NCI-H1105 (cell line): ENCODE measurements around the gene FOXI1.
A peak's percentile ranks its signal among the peaks of the same experiment; 100 is the strongest.
"Not testable (repeated sequence)": the region's sequence is repeated elsewhere in the genome, so short reads cannot be mapped to it uniquely, and the experiment has no call there.

ENCODE experiments used
- DNase-seq: peaks from one replicate; lab custom pipeline; 2025; lab: John Stamatoyannopoulos, UW

The FOXI1 gene

DNA sequence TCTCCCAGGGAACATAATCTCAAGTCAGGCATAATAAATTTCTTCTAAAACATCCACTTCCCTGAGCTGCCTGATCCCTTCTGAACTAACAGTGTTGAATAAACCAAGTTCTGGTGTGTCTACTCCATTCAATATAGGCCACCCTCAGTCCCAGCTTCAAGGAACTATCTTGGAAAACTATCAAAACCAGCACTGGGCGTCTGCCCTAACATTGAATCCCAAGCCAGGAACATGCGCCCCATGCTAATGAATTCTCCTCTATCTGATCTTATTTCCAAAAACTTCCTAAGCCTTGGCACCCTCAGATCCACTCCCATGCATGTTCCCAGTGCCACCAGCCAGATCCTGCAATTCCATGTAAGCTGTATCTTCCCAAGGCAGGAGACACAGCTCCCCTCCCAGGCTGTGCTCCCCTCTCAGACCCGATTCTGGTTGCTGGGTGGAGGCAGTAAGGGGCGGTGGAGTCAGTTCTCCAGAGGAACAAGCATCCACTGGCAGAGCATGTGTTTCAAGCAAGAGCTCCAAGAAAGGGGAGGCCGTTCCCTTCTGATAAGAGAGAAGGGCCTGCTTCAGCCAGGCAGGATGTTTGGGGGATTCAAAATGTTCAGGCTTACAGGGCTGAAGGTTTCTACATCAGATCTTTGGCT, 13.1 kb upstream of the FOXI1 start:
- DNase-seq: no peak

DNA sequence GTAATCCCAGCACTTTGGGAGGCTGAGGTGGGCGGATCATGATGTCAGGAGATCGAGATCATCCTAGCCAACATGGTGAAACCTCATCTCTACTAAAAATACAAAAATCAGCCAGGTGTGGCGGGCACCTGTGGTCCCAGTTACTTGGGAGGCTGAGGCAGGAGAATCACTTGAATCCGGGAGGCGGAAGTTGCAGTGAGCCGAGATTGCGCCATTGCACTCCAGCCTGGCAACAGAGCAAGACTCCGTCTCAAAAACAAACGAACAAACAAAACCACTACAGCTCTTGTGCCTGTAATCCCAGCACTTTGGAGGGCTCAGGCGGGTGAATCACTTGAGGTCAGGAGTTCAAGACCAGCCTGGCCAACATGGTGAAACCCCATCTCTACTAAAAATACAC, 11.4 kb upstream of the FOXI1 start:
- DNase-seq: not testable (repeated sequence)

DNA sequence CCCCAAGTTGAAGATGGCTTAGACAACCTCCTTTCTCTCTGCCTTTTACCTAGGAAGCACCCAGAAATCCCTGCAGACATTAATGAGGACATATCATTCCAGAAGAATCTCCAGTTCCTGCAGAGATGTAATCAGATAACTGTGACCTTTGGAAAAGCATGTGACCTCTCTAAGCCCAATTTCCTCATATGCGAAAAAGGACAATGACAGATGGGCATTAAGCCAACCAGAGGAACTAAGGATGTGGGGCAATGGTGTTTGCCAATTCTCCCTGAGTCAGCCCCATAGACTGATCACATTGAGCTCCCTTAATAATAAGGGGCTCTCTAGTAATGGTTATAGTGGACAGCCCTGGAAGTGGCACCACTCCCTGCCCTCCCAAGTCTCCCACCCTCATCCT, 10.1 kb upstream of the FOXI1 start:
- no peak for DNase-seq

DNA sequence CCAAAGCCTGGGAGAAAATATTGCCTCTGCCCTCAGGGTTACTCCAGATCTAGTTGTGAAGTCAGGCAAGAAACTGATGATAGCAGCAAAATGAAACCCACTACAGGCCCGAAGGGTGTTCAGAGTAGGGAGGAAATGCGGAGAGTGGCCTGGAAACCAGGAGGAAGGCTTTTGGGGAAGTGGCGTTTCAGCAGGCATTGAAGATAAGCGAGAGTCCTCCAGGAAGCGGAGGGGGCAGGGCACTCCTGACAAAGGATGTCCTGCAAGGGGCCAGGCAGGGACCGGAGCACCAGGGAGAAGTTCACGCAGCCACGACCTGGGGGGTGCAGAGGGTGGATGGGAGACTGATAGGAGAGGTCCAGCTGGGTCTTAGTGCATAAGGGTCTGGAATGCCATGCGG, 7.8 kb upstream of the FOXI1 start:
- DNase-seq: no peak

DNA sequence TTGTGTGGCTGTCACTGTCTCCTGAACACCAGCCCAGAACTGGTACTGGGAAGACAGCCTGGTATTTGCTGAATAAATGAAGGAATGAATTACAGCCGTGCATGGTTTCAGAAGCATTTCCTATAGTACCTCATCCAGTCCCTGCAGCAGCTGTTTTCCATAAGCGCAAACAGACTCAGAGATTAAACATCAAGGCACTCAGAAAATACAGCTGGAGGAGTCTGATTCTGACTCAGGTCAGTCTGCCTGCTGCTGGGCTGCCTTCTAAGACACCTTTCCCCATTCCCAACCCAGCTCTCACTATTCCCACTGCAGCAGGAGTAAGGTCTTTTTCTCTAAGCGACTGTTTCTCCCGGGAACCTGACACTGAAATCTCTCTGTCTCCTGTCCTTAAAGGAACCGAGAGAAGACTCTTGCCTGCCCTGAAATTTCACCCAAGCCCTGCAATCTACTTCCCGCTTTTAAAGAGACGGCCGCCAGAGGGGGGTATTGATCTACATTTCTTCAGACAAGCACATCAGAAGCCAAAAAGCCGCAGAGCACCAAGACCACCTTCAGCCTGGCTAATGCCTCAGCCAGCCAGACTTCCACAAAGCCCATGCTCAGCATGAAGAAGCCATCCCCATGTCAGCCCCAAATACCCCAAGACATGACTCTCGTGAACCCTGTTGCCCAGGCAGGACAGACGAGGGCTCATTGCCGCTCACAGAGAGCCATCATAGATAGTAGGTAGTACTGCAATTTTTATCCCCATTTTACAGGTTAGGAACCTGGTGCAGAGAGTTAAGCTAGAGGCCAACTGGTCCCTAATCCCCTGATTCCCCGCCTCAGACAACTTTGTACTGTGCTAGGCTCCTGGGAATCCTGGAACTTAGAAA, 5.4 kb upstream of the FOXI1 start:
- DNase-seq: peak; percentile 28

DNA sequence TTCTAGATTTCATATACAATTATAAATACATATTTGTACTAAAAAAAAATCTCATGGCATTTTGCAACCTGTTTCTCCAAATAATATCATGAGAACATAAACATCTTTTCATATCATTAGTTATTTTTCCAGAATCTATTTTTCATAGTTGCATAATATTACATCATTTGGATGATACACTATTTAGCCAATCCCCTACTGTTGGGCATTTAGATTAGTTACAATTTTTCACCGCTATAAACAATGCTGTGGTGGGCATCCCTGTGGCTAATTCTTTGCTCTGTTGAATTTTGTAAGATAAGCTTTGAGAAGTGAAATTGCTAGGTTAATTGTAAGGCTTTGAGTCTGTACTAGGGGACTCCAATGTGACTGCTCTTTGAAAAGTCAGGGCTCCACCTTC, 2.2 kb upstream of the FOXI1 start:
- DNase-seq: no peak

DNA sequence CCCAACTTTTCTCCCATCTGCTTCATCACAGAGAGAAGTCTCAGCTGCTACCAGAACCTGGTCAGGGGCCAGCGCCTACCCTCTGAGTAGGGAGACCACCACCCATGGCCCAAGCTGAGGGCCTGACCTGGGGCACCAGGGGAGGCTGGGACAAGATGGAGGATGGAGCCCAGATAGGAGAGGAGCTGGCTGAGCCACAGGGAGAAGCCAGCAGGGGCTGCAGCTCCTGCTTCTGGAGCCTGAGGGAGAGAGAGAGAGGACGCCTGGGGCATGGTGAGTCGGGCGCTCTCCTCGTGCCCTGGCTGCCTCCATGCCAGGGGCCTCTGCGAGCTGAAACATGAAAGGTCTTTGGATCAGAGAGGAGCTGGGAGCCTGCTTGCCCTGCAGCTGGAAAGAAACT, 1.4 kb upstream of the FOXI1 start:
- no peak for DNase-seq

DNA sequence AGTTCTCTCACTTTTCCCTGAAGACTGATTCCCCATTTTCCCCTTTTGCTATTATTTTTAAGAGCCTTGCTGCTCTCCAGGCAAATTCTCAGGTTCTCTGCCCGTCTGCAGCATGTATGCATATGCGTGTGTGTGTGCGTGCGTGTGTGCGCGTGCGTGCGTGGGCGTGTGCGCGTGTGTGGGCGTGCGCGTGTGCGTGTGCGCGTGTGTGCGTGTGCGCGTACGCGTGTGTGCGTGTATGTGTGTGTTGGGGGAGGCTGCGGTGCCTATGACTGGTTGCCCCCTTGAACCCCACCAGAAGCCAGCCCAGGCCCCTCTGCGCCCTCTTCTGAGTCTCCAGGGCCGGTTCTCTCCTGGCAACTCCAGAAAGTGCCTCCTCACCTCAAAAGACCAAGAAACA, 987 bp upstream of the FOXI1 start:
- DNase-seq: no peak

DNA sequence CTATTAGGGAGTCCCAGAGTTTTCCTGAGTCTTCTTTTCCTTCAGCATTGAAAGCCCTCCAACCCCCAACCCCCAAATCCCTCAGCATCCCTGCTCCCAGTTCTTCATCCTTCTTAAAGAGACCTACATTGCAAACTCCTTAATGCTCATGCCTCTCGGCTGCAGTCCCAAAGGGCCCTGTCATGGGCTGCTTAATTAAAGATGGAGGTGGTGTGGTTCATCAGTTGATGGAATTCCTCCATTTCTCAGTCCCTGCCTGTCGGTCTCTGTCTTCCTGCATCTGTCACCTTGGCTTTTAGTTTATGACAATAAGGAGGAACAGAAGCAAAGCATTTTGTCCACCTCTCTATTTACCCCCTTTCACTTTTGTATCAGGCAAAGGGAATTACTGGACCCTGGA, 2.0 kb downstream of the FOXI1 start:
- DNase-seq: no peak

DNA sequence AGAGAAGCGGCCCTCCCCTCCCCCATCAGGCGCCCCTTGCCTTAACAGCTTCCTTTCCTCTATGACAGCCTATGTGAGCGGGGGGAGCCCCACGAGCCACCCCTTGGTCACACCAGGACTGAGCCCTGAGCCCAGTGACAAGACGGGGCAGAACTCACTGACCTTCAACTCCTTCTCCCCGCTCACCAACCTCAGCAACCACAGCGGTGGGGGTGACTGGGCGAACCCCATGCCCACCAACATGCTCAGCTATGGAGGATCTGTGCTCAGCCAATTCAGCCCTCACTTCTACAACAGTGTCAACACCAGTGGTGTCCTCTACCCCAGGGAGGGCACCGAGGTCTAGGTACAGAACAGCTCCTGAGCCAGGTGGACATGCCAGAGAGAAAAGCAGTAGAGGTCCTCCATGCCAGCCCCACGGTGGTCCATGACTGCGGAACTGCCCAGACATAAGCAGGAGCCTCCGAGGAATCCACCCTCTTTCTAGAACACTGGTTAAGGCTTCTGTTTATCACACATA, 2.6 kb downstream of the FOXI1 start:
- no peak for DNase-seq

DNA sequence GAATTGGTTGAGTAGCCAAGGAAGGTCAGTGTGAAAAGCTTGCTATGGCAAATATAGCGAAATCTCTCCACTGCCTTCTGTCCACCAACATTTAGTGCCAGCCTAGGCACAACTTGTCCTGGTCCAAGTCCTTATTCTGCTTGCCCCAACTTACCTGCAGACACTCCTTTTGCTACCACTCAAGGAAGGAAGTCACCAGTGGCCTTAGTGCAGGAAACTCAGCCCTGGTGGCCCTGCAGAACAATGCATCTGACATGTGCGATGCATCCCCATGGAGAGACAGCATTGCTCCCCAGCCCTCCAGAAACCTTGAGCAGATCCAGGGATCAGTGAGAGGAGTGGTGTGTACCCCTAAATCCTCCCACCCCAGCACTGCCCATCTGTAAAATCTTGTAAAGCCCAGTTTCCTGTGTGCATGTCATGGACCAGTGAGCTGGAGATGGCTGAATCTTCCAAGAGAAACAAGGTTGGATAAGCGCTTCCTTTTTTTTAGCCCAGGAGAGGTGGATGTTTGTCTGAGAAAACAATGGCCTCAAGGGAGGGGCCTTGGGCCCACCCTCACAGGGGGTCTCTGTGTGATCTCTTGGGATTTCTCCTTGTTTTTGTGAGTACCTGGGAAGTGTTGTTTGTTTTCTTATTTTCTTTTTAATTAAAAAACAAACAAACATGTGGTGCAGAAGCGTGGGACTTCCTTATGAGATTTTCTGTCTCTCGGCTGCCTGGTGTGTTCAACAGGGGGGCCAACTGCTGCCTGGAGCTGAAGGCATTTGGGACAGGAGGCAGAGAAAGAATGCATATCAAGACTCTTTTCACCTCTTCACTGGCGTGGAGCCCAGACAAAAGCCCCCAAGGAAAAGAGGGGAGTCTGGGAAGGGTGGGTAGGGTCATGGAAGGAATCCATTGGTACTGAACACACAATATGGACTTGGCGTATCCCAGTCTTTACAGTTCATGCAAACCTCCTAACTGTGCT, 3.6 kb downstream of the FOXI1 start:
- DNase-seq: no peak

DNA sequence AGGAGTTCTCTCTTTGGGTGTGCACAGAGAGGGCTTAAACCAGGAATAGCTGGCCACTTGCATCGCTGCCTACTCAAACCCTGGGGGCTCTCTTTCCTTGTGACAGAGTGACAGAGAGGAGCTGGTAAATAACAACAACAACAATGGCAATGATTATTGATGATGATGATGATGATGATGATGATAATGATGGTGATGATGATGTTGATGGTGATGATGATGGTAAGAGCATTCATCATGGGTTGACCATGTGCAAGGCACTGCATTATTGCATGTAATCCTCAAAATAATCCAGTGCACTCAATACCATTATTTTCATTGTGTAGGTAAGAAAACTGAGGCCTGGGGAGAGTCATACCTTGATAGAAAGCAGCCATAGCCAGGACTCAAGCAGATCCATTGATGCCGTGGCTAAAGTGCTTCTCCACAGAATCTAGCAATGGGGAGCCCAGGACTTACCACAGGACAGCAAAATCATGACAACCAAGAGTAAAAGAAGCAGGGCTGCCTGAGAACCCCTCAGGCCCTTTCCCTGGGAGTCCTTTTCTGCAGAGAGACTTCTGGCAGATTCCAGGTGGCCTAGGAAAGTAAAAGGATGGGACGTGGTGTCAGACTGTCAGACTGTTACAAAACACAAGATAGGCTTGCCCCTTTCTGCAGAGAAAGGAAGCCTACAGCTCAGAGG, 4.8 kb downstream of the FOXI1 start:
- DNase-seq: no peak

DNA sequence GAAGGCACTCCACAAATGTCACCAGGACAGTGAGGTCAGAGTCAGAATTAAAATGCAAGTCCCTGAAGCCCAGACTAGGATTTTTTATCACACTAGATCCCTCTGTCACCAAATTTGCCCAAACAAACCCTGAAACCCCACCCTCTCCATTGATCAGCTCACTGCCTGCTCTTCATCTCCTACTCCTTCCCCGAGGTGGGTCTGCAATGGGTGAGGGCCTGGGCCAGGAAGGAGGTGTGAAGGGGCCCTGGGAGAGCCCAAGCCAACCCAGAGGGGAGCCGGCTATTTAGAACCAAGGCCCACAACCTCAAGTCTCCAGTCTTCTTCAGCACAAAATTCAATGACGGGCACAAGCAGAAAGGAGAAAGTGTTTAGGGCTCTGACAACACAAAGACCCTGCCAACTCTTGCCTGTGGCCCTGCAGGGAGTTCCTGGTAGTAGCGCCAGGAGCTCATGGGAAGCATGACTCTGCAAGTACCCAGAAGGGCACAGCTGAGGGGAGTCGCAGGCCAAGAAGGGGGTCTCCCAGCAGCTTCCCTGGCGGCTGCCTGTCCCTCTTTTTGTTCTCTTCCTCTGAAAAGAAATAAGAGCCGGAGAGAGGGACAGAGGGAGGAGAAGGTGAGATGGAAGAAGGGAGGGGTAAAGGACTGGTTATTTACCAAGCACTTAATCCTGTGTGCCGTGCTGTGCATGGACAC, 5.5 kb downstream of the FOXI1 start:
- no peak for DNase-seq

DNA sequence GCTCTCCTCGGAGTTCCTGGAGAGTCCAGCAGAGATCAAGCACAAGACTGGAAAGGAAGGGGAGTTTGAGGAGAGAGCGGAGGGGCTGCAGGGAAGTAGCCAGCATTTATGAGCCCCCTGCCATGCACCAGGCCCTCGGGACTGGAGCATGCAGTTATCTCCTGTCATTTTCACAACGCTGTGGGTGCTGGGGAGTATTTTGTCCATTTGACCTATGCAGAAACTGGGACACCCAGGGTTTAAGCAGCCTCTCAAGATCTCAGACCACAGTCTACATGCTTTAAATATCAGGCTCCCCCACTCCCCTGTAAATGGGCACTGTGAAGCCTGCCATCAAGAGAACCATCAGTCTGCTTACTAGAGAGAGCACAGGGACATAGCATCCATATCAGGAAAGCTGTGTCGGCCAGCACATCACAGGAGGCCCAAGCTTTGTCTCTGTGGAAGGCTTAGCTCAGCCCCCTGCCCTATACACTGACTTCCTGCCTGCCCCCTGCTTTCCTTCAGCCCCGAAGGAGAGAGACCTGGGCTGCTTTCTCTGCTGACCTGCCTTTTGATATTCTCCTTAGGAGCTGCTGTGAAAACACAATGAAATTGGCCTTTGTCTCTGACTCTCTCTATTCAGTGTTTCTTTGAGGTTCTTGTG, 7.3 kb downstream of the FOXI1 start:
- no peak for DNase-seq

DNA sequence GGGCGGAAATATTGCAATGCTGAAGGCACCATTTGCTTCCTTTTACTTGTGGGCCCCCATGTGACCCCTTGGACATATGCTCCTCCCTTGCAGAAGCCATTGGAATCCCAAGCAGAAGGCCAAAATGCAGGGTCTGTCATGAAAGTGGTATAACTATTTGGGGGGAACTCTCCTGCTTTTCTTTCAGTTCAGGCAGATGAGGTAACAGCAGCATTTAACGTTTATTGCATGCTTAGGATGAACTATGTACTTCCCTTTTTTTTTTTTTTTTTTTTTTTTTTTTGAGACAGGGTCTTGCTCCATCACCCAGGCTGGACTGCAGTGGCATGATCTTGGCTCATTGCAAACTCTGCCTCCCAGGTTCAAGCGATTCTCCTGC, 7.8 kb downstream of the FOXI1 start:
- DNase-seq: no peak

DNA sequence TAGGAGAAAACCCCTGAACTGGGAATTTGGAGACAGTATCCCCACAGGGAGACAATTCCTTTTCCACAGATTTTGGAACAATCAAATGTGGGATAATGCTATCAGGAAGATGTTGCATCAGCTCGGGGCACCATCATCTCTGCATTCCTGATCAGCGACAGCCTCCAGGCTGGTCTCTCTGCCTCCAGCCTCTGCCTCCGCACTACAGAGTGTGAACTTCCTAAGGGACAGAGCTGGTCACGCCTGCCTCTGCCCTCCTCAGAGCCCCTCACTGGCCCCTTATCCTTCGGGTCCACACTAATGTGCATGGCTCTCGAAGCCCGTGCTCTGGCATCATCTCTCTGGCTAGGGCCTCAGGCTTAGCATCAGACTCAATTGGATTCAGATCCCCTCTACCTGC, 8.6 kb downstream of the FOXI1 start:
- DNase-seq: no peak

DNA sequence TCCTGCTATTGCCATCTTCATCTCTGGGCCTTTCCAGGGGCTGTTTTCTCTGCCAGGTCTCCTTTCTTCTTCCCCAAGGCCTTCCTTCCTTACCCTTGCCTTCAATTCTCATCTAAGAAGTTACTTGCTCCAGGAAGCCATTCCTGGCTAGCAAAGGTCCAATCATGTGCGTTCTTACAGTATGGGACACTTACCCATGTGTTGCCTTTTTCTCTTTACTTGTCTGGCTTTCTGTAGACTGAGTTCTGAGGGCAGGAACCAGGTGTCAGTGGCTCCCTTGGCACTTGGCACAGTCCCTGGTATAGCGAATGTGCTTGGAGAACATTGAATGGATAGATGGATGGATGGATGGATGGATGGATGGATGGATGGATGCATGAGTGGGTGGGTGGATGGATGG, 10.2 kb downstream of the FOXI1 start:
- no peak for DNase-seq

DNA sequence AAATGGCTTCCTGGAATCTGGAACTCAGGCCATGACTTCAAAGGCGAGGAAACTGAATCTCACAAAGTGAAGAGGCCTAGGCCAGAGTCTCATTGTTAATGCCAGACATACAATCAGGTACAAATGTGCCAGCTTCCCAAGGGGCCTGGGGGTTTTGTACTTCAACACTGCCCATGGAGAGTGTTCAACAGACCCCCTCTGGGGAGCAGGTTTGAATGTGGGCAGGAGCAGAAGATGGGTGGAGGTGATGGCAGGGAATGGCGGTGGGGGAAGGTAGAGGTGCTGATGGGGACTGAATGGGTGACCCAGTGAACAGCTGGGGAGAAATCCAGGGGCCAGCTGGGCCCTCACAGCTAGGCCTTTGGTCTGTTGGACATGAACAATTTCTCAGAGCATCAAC, 12.0 kb downstream of the FOXI1 start:
- DNase-seq: no peak

DNA sequence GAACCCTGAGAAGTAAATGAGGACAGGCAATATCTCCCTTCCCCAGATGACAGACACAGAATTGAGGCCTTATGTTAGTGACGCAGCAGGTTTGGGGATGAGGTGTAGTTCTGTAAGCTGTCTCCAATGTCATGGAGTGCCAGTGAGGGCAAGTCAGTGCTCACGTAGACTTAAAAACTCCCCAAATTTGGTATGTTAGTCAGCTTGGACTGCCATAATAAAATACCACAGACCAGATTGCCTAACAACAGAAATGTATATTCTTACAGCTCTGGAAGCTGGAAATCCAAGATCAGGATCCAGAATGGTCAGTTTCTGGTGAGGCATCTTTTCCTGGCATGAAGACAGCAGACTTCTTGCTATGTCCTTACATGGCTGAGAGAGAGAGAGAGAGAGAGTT, 14.9 kb downstream of the FOXI1 start:
- DNase-seq: no peak

DNA sequence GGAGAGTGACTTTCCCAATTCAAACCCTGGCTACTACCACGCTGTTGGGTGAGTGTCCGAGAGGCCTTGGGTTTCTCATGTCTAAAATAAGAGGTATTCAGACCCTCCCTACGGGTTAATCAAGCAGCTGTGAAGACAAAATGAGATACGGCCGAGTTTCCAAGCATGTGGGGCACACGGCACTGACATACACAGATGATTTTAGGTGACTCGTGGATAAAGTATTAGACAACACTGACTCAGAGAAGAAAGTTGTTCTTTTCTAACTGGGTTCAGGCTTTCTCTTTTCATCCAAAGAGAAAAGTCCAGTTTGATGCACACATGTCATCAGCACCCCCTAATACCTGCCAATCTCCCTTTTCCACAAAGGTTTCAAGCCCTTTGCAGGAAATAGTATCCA, 15.6 kb downstream of the FOXI1 start:
- DNase-seq: no peak

DNA sequence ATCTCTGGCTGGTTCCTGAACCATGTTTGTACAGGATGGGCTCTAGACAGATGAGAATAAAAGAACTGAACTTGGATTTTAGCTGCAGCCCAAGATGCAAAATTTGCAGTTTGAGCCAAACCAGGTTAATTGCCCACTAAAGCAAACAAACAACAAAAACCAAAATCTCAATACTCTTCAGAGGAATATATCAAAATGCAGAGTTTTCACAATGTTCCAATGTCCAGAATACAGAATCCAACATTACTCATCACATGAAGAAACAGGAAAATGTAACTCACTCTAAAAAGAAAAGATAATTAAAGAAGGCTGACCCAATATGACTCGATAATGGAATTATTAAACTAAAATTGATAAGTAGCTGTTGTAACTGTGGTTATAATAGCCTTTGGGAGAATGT, 20.4 kb downstream of the FOXI1 start:
- no peak for DNase-seq
